ENCODE measurements around the gene REM2.

REM2 gene

GRCh38 chr14:22918804-22919600 lies 36.0 kb downstream of the REM2 start, which contains the start of gene RBM23:
RBM23 (minus strand) TSS chr14:22919149.
- peak within 1 kb of the TSS; percentile 92 for H2AFZ ChIP-seq (ENCODE audit: low read length)
- H3K9me2 ChIP-seq (replicated peaks; ENCODE audit: low read depth, low read length), result no peaks in the 10 kb centered on the region
- H3F3A ChIP-seq (ENCODE audit: low read depth), result no peaks in the 10 kb centered on the region
- peaks cover 2% of the 10 kb centered on the region for H4K20me1 ChIP-seq (ENCODE audit: insufficient read depth, low read length, poor library complexity, severe bottlenecking)
- H3K36me3 ChIP-seq (ENCODE audit: insufficient read depth, low read length), result peaks cover 29% of the 10 kb centered on the region; the same call in 1 of the 2 replicates
- H3K9ac ChIP-seq (ENCODE audit: low read depth, low read length, poor library complexity, severe bottlenecking), result peak within 1 kb of the TSS; percentile 87
- peak within 1 kb of the TSS; percentile 73 for H3K4me2 ChIP-seq (ENCODE audit: low read depth, low read length, poor library complexity, severe bottlenecking)
- no peak for TF ChIP-seq CTCF (conservative IDR thresholded peaks at IDR 0.05; ENCODE audit: low read length)
- no peak for TF ChIP-seq EZH2phosphoT487 (IDR thresholded peaks at IDR 0.05; ENCODE audit: borderline replicate concordance)
- peak within 1 kb of the TSS; percentile 98 for H3K4me3 ChIP-seq (ENCODE audit: low read length, poor library complexity, severe bottlenecking)
- H3K9me3 ChIP-seq (ENCODE audit: insufficient read depth, low read depth, low read length), result no peaks in the 10 kb centered on the region
- H3K27me3 ChIP-seq (ENCODE audit: insufficient read depth, low read length, poor library complexity, severe bottlenecking), result no peaks in the 10 kb centered on the region
- peaks cover 17% of the 10 kb centered on the region for H3K4me1 ChIP-seq (ENCODE audit: insufficient read depth, low read length, poor library complexity, severe bottlenecking)
- H3K79me2 ChIP-seq (ENCODE audit: insufficient read depth, low read length), result peaks cover 46% of the 10 kb centered on the region

GRCh38 chr14:22919601-22919921 lies 36.5 kb downstream of the REM2 start:
- Histone ChIP-seq H3F3A (ENCODE audit: low read depth) (no peaks in the 10 kb centered on the region), H3K9ac (ENCODE audit: low read depth, low read length, poor library complexity, severe bottlenecking) (peak overlapping the region; percentile 21), H3K27me3 (ENCODE audit: insufficient read depth, low read length, poor library complexity, severe bottlenecking) (no peaks in the 10 kb centered on the region), H3K79me2 (ENCODE audit: insufficient read depth, low read length) (peaks cover 42% of the 10 kb centered on the region), H3K36me3 (ENCODE audit: insufficient read depth, low read length) (peaks cover 34% of the 10 kb centered on the region; the same call in 1 of the 2 replicates), H3K9me3 (ENCODE audit: insufficient read depth, low read depth, low read length) (no peaks in the 10 kb centered on the region), H3K4me3 (ENCODE audit: low read length, poor library complexity, severe bottlenecking) (peak overlapping the region; percentile 60), H3K4me1 (ENCODE audit: insufficient read depth, low read length, poor library complexity, severe bottlenecking) (peaks cover 17% of the 10 kb centered on the region), H3K9me2 (replicated peaks; ENCODE audit: low read depth, low read length) (no peaks in the 10 kb centered on the region), H3K4me2 (ENCODE audit: low read depth, low read length, poor library complexity, severe bottlenecking) (peak overlapping the region; percentile 61), H2AFZ (ENCODE audit: low read length) (0 out of 2 replicates have a peak overlapping the region, but pooled peaks have one; percentile 22), H4K20me1 (ENCODE audit: insufficient read depth, low read length, poor library complexity, severe bottlenecking) (peaks cover 2% of the 10 kb centered on the region)
- TF ChIP-seq CTCF (conservative IDR thresholded peaks at IDR 0.05; ENCODE audit: low read length) (no peak), EZH2phosphoT487 (IDR thresholded peaks at IDR 0.05; ENCODE audit: borderline replicate concordance) (no peak)

GRCh38 chr14:22920697-22921096 lies 37.7 kb downstream of the REM2 start:
- Histone ChIP-seq H3K36me3 (ENCODE audit: insufficient read depth, low read length) (peaks cover 38% of the 10 kb centered on the region; the same call in 1 of the 2 replicates), H3K4me2 (ENCODE audit: low read depth, low read length, poor library complexity, severe bottlenecking) (no peak overlapping the region), H3K9me3 (ENCODE audit: insufficient read depth, low read depth, low read length) (no peaks in the 10 kb centered on the region), H3K9me2 (replicated peaks; ENCODE audit: low read depth, low read length) (no peaks in the 10 kb centered on the region), H2AFZ (ENCODE audit: low read length) (no peak overlapping the region), H3K9ac (ENCODE audit: low read depth, low read length, poor library complexity, severe bottlenecking) (no peak overlapping the region), H3K79me2 (ENCODE audit: insufficient read depth, low read length) (peaks cover 30% of the 10 kb centered on the region), H3F3A (ENCODE audit: low read depth) (no peaks in the 10 kb centered on the region), H3K27me3 (ENCODE audit: insufficient read depth, low read length, poor library complexity, severe bottlenecking) (no peaks in the 10 kb centered on the region), H4K20me1 (ENCODE audit: insufficient read depth, low read length, poor library complexity, severe bottlenecking) (peaks cover 2% of the 10 kb centered on the region), H3K4me1 (ENCODE audit: insufficient read depth, low read length, poor library complexity, severe bottlenecking) (peaks cover 17% of the 10 kb centered on the region), H3K4me3 (ENCODE audit: low read length, poor library complexity, severe bottlenecking) (no peak overlapping the region)
- TF ChIP-seq EZH2phosphoT487 (IDR thresholded peaks at IDR 0.05; ENCODE audit: borderline replicate concordance), result no peak
- no peak for TF ChIP-seq CTCF (conservative IDR thresholded peaks at IDR 0.05; ENCODE audit: low read length)

Measured in Loucy (cell line).